Keratinocyte (primary cell): ENCODE measurements around the gene ZBTB46. TPM values are rescaled to one million over a fixed set of nuclear protein-coding genes. Genes with fewer than 3 reads are reported as not detected.

ENCODE experiments used
- DNase-seq: peaks from one replicate; pipeline ENCODE4 v3.0.0-alpha.2; 2011; ENCODE audit warnings: low read depth, missing footprints, low spot score
- FAIRE-seq: peaks from 2 replicates; lab custom pipeline; 2011; peaks lifted over from hg19 to GRCh38; lab: Jason Lieb, UNC
- H2AFZ ChIP-seq: 2 replicates; pipeline ENCODE4 v1.6.0; 2012; ENCODE audit warnings: low read length, control low read depth, inconsistent platforms; ENCODE audit not compliant: control insufficient read depth
- H3K27ac ChIP-seq: 2 replicates; pipeline ENCODE4 v1.5.1; 2011; ENCODE audit warnings: low read length; ENCODE audit not compliant: control insufficient read depth, insufficient read depth
- H3K27me3 ChIP-seq: 3 replicates; pipeline ENCODE4 v1.6.0; 2011; ENCODE audit warnings: low read length; ENCODE audit not compliant: control insufficient read depth, insufficient read depth; ENCODE audit errors: extremely low read depth
- H3K36me3 ChIP-seq, 2 experiments: 2 replicates in 1 of 2; 3 replicates in 1 of 2; pipeline ENCODE4 v1.5.1; 2011; ENCODE audit warnings: low read length in 2 of 2, mild to moderate bottlenecking in 1 of 2; ENCODE audit not compliant: control insufficient read depth in 2 of 2, insufficient read depth in 2 of 2; ENCODE audit errors: extremely low read depth in 1 of 2
- H3K4me1 ChIP-seq: 3 replicates; pipeline ENCODE4 v1.5.1; 2011; ENCODE audit warnings: low read length; ENCODE audit not compliant: control insufficient read depth, insufficient read depth; ENCODE audit errors: extremely low read depth
- H3K4me2 ChIP-seq: 3 replicates; pipeline ENCODE4 v1.6.0; 2011; ENCODE audit warnings: low read depth, low read length; ENCODE audit not compliant: control insufficient read depth, insufficient read depth; ENCODE audit errors: extremely low read depth
- H3K4me3 ChIP-seq, 3 experiments: fragments of 200-600 bp in 1 of 3; sonication (generic) in 1 of 3; 2 replicates in 2 of 3; 3 replicates in 1 of 3; pipeline ENCODE4 v1.5.1; 2011 to 2016; ENCODE audit warnings: low read length in 3 of 3, mild to moderate bottlenecking in 3 of 3, control low read depth in 2 of 3, inconsistent platforms in 1 of 3, low read depth in 1 of 3, mixed read lengths in 1 of 3, mixed run types in 1 of 3, moderate library complexity in 1 of 3; ENCODE audit not compliant: control insufficient read depth in 2 of 3, insufficient read depth in 2 of 3; ENCODE audit errors: extremely low read depth in 1 of 3
- H3K79me2 ChIP-seq: 2 replicates; pipeline ENCODE4 v1.6.0; 2012; ENCODE audit warnings: low read length; ENCODE audit not compliant: control insufficient read depth, insufficient read depth
- H3K9ac ChIP-seq: 3 replicates; pipeline ENCODE4 v1.6.0; 2011; ENCODE audit warnings: low read length; ENCODE audit not compliant: control insufficient read depth, insufficient read depth; ENCODE audit errors: extremely low read depth
- H3K9me1 ChIP-seq: 3 replicates; pipeline ENCODE4 v1.6.0; 2011; ENCODE audit warnings: low read length; ENCODE audit not compliant: control insufficient read depth, insufficient read depth; ENCODE audit errors: extremely low read depth
- H3K9me3 ChIP-seq: 2 replicates; pipeline ENCODE4 v1.5.1; 2012; ENCODE audit warnings: low read depth, low read length; ENCODE audit not compliant: control insufficient read depth
- H4K20me1 ChIP-seq: 3 replicates; pipeline ENCODE4 v1.6.0; 2011; ENCODE audit warnings: low read length; ENCODE audit not compliant: control insufficient read depth, insufficient read depth; ENCODE audit errors: extremely low read depth
- CTCF ChIP-seq, 3 experiments: IDR thresholded peaks in 1 of 3; conservative IDR thresholded peaks in 1 of 3; optimal IDR thresholded peaks in 1 of 3; 2 replicates in 2 of 3; 3 replicates in 1 of 3; pipeline versions ENCODE3 to v1.5.1; 2011; ENCODE audit warnings: low read length in 3 of 3, mild to moderate bottlenecking in 3 of 3, moderate library complexity in 2 of 3, control low read depth in 1 of 3, inconsistent platforms in 1 of 3; ENCODE audit not compliant: insufficient read depth in 2 of 3; ENCODE audit errors: extremely low read depth in 1 of 3
- EZH2 ChIP-seq: IDR thresholded peaks from one replicate; pipeline ENCODE4 v1.6.1; 2012; ENCODE audit warnings: inconsistent platforms, mild to moderate bottlenecking, low read length, moderate library complexity
- dilution Hi-C: fragments of 300-500 bp; cut with MboI; formaldehyde crosslinking; loops from one replicate; pipeline ENCODE4 v1.7.0; 2020; ENCODE audit warnings: low sequenced_read_pairs; ENCODE audit not compliant: extremely low pct_ligation_motif_present
- polyA plus RNA-seq, 5 experiments: library from polyadenylated mRNA; depleted of rRNA in 3 of 5; stranded (reverse) in 3 of 5; stranded (forward) in 1 of 5; unstranded in 1 of 5; fragments of >200 nt; gene quantifications; 1 replicate in 1 of 5; 2 replicates in 3 of 5; 3 replicates in 1 of 5; pipeline versions ENCODE4 v1.2.1 to v1.2.3, GENCODE V29; 2011 to 2012; ENCODE audit warnings: missing spikeins in 2 of 5, low read depth in 1 of 5, low replicate concordance in 1 of 5

ZBTB46 gene
- polyA plus RNA-seq, 1 donor (not counting 4 experiments of a cell fraction or from before 2014, with no cell fraction given), result 0.12 TPM

DNA sequence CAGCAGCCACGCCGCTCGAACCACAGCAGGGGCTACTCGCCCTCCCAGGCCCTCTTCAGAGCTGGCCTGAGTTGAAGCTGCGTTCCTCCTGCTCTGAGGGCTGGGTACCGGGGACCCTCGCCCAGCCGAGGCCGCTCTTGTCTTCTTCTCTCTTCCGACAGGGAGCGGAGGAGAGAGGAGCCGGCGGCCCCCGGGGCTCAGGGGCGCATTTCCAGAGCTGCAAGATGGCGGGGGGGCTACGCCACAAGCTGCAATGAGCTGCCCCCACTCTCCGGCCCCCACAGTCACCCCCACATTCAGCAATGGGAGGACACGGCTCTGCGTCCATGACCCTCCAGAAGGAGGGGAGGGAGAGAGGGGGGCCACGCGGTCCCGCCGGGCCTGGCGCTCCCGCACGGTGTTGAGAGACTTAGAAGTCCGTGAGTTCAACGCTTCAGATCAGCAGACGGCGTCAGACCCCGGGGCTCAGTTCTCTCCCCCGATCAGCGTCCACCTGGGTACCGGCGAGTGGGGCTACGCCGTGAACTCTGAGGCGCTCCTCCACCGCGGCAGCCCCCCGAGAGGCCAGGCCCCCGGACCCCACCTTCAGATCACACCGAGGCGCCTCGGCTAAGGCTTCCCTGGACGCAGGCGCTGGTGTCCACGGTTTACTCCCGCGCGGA is 59.9 kb downstream of the ZBTB46 start:
- Histone ChIP-seq H3K36me3 (no peaks in the 10 kb centered on the region), H3K9me1 (no peaks in the 10 kb centered on the region), H3K9me3 (no peaks in the 10 kb centered on the region), H3K9ac (no peak overlapping the region), H4K20me1 (no peaks in the 10 kb centered on the region), H3K27ac (no peak overlapping the region), H3K27me3 (peaks cover 14% of the 10 kb centered on the region), H3K4me2 (no peak overlapping the region), H3K79me2 (no peaks in the 10 kb centered on the region), H3K4me3 (no peak overlapping the region), H3K4me1 (peaks cover 7% of the 10 kb centered on the region), H2AFZ (no peak overlapping the region)
- TF ChIP-seq CTCF (optimal IDR thresholded peaks at IDR 0.05 in 1 of 3, IDR thresholded peaks at IDR 0.05 in 1 of 3, conservative IDR thresholded peaks at IDR 0.05 in 1 of 3; ENCODE audit: extremely low read depth in 1 of 3, insufficient read depth in 2 of 3, low read length in 3 of 3), result no peak
- no peak for TF ChIP-seq EZH2
- no peak for FAIRE-seq
- DNase-seq, result no peak
- dilution Hi-C loops, result no loop called here

- no peak for FAIRE-seq
Observed at GRCh38 chr20:63769891-63770474, 61.1 kb downstream of the ZBTB46 start.

More at GRCh38 chr20:63769891-63770474, 61.1 kb downstream of the ZBTB46 start:
- Histone ChIP-seq H3K36me3 (no peaks in the 10 kb centered on the region), H3K4me3 (no peak overlapping the region), H4K20me1 (no peaks in the 10 kb centered on the region), H3K27ac (no peak overlapping the region), H3K9me3 (no peaks in the 10 kb centered on the region), H2AFZ (no peak overlapping the region), H3K4me1 (peaks cover 7% of the 10 kb centered on the region), H3K9me1 (no peaks in the 10 kb centered on the region), H3K27me3 (peaks cover 12% of the 10 kb centered on the region), H3K9ac (no peak overlapping the region), H3K79me2 (no peaks in the 10 kb centered on the region), H3K4me2 (no peak overlapping the region)
- no peak for TF ChIP-seq CTCF (optimal IDR thresholded peaks at IDR 0.05 in 1 of 3, IDR thresholded peaks at IDR 0.05 in 1 of 3, conservative IDR thresholded peaks at IDR 0.05 in 1 of 3; ENCODE audit: extremely low read depth in 1 of 3, insufficient read depth in 2 of 3, low read length in 3 of 3)
- TF ChIP-seq EZH2, result no peak
- DNase-seq, result no peak
- dilution Hi-C loops, result no loop called here
